ENCODE measurements around the gene ST6GAL1. TPM values are rescaled to one million over a fixed set of nuclear protein-coding genes. Genes with fewer than 3 reads are reported as not detected.

Gene ST6GAL1
- total and polyA plus RNA-seq, 10 of the 15 experiments (the other 5 are each of a cell fraction or from before 2014, with no cell fraction given): 74.2 to 248 (median 149) TPM

DNA sequence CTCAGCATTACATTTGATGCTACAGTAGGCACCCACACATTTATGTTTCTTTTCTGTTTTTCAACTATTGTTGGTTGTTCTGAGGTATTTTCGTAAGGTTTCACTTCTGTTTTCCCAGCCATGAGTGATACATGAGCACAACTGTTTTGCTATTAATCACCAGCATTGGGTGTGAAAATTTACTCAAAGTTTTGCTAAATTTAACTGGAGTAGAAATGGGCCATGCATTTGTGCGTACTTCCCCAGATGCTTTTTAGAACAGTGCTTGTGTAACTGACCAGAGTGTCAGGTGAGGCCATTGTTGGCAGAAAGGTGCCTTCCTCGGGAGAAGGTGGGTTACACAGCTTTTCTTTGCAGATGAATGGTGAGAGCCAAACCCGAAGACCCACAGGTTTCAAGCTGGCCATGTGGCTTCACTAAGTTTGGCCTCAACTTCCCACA lies 70.4 kb downstream of the ST6GAL1 start (continued):
- TF ChIP-seq, protein P1, sequence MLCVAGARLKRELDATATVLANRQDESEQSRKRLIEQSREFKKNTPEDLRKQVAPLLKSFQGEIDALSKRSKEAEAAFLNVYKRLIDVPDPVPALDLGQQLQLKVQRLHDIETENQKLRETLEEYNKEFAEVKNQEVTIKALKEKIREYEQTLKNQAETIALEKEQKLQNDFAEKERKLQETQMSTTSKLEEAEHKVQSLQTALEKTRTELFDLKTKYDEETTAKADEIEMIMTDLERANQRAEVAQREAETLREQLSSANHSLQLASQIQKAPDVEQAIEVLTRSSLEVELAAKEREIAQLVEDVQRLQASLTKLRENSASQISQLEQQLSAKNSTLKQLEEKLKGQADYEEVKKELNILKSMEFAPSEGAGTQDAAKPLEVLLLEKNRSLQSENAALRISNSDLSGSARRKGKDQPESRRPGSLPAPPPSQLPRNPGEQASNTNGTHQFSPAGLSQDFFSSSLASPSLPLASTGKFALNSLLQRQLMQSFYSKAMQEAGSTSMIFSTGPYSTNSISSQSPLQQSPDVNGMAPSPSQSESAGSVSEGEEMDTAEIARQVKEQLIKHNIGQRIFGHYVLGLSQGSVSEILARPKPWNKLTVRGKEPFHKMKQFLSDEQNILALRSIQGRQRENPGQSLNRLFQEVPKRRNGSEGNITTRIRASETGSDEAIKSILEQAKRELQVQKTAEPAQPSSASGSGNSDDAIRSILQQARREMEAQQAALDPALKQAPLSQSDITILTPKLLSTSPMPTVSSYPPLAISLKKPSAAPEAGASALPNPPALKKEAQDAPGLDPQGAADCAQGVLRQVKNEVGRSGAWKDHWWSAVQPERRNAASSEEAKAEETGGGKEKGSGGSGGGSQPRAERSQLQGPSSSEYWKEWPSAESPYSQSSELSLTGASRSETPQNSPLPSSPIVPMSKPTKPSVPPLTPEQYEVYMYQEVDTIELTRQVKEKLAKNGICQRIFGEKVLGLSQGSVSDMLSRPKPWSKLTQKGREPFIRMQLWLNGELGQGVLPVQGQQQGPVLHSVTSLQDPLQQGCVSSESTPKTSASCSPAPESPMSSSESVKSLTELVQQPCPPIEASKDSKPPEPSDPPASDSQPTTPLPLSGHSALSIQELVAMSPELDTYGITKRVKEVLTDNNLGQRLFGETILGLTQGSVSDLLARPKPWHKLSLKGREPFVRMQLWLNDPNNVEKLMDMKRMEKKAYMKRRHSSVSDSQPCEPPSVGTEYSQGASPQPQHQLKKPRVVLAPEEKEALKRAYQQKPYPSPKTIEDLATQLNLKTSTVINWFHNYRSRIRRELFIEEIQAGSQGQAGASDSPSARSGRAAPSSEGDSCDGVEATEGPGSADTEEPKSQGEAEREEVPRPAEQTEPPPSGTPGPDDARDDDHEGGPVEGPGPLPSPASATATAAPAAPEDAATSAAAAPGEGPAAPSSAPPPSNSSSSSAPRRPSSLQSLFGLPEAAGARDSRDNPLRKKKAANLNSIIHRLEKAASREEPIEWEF (IDR thresholded peaks at IDR 0.05; ENCODE audit: insufficient replicate concordance, low read depth, low read length): peak; percentile 94
- TF ChIP-seq, protein P2, sequence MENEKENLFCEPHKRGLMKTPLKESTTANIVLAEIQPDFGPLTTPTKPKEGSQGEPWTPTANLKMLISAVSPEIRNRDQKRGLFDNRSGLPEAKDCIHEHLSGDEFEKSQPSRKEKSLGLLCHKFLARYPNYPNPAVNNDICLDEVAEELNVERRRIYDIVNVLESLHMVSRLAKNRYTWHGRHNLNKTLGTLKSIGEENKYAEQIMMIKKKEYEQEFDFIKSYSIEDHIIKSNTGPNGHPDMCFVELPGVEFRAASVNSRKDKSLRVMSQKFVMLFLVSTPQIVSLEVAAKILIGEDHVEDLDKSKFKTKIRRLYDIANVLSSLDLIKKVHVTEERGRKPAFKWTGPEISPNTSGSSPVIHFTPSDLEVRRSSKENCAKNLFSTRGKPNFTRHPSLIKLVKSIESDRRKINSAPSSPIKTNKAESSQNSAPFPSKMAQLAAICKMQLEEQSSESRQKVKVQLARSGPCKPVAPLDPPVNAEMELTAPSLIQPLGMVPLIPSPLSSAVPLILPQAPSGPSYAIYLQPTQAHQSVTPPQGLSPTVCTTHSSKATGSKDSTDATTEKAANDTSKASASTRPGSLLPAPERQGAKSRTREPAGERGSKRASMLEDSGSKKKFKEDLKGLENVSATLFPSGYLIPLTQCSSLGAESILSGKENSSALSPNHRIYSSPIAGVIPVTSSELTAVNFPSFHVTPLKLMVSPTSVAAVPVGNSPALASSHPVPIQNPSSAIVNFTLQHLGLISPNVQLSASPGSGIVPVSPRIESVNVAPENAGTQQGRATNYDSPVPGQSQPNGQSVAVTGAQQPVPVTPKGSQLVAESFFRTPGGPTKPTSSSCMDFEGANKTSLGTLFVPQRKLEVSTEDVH (IDR thresholded peaks at IDR 0.05; ENCODE audit: low read depth, partially characterized antibody): no peak
- TF ChIP-seq MTA2 (IDR thresholded peaks at IDR 0.05; ENCODE audit: low read depth): peak; percentile 99
- TF ChIP-seq, protein P3, sequence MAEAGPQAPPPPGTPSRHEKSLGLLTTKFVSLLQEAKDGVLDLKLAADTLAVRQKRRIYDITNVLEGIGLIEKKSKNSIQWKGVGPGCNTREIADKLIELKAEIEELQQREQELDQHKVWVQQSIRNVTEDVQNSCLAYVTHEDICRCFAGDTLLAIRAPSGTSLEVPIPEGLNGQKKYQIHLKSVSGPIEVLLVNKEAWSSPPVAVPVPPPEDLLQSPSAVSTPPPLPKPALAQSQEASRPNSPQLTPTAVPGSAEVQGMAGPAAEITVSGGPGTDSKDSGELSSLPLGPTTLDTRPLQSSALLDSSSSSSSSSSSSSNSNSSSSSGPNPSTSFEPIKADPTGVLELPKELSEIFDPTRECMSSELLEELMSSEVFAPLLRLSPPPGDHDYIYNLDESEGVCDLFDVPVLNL (IDR thresholded peaks at IDR 0.05; ENCODE audit: low read depth, low read length): no peak
- no peak; the same call in 1 of the 2 replicates for TF ChIP-seq CHD1 (IDR thresholded peaks at IDR 0.05; ENCODE audit: low read depth, low read length)
- TF ChIP-seq MEF2A (IDR thresholded peaks at IDR 0.05; ENCODE audit: insufficient read depth, low read depth, low read length): peak; percentile 99
- TF ChIP-seq, protein P4, sequence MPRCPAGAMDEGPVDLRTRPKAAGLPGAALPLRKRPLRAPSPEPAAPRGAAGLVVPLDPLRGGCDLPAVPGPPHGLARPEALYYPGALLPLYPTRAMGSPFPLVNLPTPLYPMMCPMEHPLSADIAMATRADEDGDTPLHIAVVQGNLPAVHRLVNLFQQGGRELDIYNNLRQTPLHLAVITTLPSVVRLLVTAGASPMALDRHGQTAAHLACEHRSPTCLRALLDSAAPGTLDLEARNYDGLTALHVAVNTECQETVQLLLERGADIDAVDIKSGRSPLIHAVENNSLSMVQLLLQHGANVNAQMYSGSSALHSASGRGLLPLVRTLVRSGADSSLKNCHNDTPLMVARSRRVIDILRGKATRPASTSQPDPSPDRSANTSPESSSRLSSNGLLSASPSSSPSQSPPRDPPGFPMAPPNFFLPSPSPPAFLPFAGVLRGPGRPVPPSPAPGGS (IDR thresholded peaks at IDR 0.05; ENCODE audit: borderline replicate concordance, insufficient read depth, low read depth, low read length, poor library complexity, severe bottlenecking): peak; percentile 94
- TF ChIP-seq LARP7 (IDR thresholded peaks at IDR 0.05): peak; percentile 42; the same call in 1 of the 2 replicates
- TF ChIP-seq MXI1 (IDR thresholded peaks at IDR 0.05; ENCODE audit: low read depth, low read length): peak; percentile 79; the same call in 1 of the 2 replicates
- peak; percentile 96 for TF ChIP-seq MEF2B (IDR thresholded peaks at IDR 0.05; ENCODE audit: partially characterized antibody, poor library complexity, severe bottlenecking)
- TF ChIP-seq ZNF24 (IDR thresholded peaks at IDR 0.05): peak; percentile 92
- TF ChIP-seq, protein P5, sequence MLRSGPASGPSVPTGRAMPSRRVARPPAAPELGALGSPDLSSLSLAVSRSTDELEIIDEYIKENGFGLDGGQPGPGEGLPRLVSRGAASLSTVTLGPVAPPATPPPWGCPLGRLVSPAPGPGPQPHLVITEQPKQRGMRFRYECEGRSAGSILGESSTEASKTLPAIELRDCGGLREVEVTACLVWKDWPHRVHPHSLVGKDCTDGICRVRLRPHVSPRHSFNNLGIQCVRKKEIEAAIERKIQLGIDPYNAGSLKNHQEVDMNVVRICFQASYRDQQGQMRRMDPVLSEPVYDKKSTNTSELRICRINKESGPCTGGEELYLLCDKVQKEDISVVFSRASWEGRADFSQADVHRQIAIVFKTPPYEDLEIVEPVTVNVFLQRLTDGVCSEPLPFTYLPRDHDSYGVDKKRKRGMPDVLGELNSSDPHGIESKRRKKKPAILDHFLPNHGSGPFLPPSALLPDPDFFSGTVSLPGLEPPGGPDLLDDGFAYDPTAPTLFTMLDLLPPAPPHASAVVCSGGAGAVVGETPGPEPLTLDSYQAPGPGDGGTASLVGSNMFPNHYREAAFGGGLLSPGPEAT (IDR thresholded peaks at IDR 0.05; ENCODE audit: low read depth): peak; percentile 90
- no peak for TF ChIP-seq RB1 (IDR thresholded peaks at IDR 0.05; ENCODE audit: borderline replicate concordance)
- peak; percentile 76; the same call in 1 of the 2 replicates for TF ChIP-seq CBX5 (IDR thresholded peaks at IDR 0.05; ENCODE audit: low read depth)
- TF ChIP-seq RAD21 (IDR thresholded peaks at IDR 0.05; ENCODE audit: insufficient read depth, low read depth, low read length): no peak
- no peak for TF ChIP-seq SUZ12 (IDR thresholded peaks at IDR 0.05; ENCODE audit: unreplicated experiment)
- no peak for TF ChIP-seq ASH2L (IDR thresholded peaks at IDR 0.05; ENCODE audit: borderline replicate concordance, low read depth)

Data from GM12878 (cell line).